PC-9 (cell line): ENCODE measurements around the gene PFN4.

Source experiments
- CTCF ChIP-seq: fragments of 200-600 bp; sonication (generic); conservative IDR thresholded peaks from 2 replicates; pipeline ENCODE4 v1.6.1; 2017; ENCODE audit warnings: mixed run types, antibody characterized with exemption, mild to moderate bottlenecking, moderate library complexity
- EZH2 ChIP-seq: fragments of 200-600 bp; sonication (generic); IDR thresholded peaks from 2 replicates; pipeline ENCODE4 v1.8.0; 2017; ENCODE audit warnings: antibody characterized with exemption, low read depth

DNA sequence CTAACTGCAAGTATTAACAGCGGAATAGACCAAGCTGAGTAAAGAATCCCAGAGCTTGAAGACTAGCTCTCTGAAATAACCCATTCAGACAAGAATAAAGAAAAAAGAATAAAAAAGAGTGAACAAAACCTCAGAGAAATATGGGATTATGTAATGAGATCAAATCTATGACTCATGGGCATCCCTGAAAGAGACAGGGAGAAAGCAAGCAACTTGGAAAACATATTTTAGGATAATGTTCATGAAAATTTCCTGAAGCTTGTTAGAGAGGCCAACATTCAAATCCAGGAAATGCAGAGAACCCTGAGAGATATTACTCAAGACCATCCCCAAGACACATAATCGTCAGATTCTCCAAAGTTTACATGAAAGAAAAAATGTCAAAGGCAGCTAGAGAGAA, 17.3 kb downstream of the PFN4 start:
- TF ChIP-seq CTCF (no peak), EZH2 (no peak)
